ENCODE measurements around the gene CABLES2.
"Not testable (repeated sequence)": the region's sequence is repeated elsewhere in the genome, so short reads cannot be mapped to it uniquely, and the experiment has no call there.

The CABLES2 gene

DNA sequence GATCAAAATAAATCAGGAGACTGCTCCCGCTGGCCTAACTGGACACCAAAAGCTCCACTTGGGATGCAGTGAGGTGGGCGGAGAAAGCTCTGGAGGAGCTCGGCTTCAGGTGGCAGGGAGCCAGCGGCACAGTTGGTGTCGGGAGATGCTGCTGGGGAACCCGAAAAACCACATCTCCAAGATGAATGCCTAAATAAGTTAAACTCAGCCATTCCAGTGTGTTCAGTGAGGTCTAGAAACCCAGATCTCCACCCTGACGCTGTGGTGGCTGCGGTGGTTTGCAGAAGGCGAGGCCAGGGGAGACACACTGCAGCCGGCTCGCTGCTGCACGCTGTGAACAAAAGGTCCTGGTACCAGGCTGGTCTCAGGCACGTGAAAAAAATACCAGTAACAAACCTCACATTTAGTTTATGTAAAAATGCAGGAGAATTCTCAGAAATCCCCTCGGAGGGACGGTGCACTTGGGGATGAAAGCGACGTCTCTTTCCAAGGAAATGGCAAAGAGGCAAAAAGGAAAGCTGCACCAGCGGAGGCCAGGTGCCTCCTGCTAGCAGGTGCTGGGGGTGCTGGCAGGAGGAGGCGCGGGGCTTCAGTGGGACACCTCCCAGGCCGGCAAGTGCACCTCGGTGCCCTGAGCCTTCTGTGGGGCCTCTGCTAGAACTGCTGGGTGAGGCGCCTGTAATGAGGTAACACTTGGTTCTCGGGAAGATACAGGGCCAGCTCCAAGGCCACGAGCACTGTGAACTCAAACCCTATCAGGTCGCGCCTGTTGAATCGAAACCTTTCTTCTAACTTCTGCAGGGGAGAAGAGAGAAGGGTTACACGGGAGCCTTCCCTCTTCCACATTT is 16.5 kb downstream of the CABLES2 start:
- no peak for DNase-seq (ENCODE audit: low spot score)

DNA sequence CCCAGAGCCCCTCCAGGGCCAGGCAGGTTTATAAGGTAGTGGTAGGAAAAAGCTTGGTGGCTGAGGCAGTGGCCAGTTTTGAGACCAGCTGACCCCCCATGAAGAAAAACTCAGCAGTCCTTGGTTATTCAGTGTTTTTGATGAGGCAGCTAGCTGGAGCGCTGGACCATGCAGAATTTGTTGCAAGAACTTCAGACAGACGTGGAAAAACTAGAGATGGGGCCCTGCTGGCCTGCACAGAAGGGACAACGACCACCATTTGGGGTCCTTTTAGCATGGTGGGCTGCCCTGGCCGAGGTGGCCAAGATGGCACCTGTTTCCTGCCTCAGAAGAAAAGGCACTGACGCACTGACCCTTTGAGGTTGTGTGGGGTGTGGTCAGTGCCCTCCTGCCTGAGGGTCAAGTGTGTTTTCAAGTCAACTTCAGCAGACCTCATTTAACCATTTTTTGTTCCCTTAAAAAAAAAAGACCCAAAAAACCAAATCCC is 17.4 kb downstream of the CABLES2 start:
- DNase-seq (ENCODE audit: low spot score), result no peak

DNA sequence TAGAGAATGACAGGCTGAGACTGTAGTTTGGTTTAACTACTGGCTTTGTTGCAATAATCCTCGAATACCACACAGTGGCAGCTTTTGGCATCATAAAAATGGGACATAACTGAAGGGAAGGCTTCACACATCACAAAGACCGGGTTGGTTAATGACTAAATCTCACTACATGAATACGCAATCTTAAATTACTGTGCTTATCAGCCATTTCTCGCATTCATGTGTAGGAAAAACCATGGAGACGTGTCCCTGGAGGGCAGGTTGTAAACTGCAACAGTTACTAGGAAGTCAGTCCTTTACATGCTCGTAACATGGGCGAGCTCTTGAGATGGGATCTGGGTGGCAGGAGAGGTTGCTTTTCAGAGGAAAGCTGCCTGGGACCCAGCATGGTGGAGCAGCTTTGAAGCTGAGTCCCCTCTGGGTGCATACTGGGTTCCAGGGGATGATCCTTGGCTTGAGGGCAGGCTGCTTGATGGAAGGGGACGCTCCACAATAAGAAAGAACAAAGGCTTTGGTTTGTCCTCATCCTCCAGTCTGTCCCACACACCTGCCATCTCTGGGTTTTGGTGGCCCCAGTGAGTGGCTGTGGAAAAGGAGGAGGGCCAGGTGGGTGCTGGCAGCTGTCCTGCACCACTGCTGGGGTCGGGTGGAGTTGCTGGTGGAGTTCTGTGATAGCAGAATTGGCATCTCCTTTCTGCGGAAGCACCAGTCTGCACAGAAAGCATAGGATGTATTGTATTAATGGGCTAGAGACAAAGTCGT is 18.1 kb downstream of the CABLES2 start:
- no peak for DNase-seq (ENCODE audit: low spot score)

DNA sequence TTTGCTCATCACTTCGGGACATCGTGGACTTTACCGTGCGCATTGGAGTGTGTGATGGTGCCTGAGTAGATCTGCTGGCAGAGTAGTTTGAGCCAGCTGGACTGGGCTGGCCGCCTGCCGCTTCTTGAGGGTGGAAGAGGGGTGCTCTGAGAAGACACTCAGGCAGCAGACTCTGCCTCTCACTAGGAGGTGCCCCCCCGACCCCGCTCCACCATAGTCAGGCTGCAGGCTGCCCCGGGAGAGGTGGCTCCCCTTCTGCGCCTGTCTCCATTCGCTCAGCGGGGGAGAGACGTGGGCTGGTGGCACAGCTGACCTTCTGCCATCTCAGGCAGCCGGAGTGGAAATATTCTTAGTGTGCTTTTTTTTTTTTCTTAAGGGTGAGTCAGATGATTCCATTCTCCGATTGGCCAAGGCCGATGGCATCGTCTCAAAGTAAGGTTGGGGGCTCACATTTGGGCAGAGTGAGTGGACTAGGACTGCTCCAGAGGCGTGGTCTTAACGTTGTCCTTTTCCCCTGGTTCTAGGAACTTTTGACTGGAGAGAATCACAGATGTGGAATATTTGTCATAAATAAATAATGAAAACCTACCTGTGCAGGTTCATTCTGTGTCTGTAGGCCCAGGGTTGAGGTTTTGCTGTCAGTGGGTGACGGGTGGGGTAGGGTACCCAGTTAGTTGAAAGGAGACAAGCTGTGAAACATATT is 19.0 kb downstream of the CABLES2 start:
- peak; percentile 84 for DNase-seq (ENCODE audit: low spot score)

DNA sequence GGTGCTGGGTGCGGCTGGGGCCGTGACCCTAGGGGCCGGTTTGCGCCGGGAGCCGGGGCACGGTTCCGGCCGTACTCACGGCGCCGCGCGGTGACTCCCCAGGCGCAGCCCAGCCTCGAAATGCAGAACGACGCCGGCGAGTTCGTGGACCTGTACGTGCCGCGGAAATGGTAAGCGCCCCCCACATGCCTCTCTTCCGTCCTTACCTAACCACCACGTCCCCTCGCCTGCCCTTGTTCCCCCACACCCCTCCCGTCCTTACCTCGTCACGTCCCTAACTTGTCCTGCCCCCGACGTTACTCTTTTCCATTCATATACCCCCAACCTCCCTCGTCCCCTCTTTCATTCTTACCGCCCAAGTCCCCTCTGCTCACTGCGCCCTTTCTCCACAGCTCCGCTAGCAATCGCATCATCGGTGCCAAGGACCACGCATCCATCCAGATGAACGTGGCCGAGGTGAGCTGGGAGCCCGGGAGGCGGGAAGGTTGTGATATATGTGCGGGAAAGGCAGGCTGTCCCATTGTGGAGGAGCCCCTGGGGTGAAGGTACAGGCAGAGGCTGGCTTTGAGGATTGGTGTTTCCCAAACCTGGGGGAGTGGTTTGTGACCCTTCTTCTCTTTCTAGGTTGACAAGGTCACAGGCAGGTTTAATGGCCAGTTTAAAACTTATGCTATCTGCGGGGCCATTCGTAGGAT is 19.7 kb downstream of the CABLES2 start:
- DNase-seq (ENCODE audit: low spot score), result no peak

DNA sequence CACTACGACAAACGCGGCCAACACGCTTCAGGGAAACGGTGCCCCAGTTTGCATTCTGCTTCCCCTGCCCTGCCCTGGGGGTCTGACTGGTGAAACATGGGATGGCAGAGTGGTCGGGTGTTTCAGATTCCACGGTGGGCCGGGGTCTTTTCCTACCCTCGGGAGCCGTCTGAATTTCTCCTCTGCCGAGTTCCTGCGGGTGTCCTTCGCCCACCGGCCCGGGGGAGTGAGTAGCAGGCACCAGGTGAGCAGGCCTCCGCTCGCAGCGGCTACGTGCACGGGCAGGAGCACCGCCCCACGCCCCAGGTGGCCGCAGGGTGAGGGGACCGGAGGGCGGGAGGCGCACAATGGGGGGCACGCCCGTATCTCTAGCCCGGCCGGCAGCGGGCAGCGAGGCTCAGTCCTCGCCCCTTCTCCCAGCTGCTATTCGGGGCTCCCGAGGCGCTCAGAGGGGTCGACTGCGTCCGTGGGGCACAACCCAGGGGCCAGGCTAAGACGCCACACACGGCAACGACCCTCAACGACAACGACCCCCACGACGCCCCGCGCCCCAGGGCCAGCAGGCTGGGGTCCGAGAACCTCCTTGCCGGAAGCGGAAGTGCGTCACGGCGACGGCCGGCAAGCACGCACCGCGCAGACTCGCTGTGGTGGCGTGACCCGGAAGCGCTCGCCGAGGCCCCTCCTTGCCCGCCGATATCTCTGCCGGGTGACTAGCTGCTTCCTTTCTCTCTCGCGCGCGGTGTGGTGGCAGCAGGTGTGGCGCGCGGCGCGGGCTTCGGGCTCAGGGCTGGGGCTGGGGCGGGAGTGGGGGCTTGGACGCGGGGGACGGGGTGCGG is 20.5 kb downstream of the CABLES2 start, which contains the start of gene RPS21:
RPS21 (plus strand) TSS at position 721 of the 836 bp plus-strand sequence. CDS start 236 bp downstream, outside the sequence.
- DNase-seq (ENCODE audit: low spot score), result peak; percentile 96

DNA sequence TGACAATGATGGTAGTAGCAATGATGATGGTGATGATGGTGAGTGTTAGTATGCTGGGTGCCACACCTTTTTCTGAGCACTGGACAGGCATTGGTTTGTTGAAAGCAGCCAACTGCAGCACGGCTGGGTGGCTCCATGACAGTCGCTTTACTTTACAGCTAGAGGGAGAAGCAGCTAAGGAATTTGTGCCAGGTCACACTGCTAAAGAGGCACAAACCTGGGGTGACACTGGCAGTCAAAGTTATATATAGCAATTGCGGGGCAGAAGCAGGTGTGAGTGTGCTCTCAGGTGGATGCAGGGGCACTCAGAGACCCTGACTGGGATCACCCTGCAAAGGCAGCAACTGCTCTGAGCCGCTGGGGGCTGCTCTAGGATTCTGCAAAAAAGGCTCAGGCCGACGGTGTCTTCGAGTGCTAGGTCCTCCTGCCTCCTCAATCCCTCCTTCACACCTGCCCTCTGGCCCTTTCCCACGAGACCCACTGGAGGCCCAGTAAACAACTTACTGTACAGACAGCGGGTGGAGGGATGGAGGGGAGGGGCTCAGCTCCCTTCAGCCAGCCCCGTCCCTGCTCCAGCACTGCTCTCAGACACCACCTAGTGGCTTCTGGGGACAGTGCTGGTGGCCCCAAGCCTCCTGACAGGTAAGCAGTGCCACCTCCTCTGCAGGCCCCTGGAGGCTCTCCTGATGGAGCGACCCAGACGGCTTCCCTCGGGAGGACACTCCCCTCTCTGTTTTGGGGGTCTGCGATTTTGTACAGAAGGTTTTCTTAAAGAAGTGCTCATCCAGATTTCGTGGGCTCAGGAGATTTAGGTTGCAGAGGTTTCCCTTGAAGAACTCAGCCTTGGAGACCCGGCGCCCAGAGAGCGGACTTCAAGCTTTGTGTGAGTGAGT is 24.5 kb downstream of the CABLES2 start:
- peak; percentile 83 for DNase-seq (ENCODE audit: low spot score)

DNA sequence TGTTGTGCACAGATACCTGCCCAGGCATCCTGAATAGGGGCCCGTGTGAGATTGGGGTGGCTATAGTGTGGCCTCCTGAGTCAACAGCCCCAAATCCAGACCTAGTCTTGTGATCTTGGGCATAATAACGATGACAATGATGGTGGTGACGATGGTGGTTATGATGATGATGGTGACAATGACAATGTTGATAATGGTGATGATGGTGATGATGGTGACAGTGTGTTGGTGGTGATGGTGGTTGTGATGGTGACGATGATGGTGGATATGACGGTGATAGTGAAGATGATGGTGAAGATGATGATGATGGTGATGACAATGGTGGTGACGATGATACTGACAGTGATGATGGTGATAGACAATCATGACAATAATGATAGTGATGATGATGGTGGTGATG is 25.2 kb downstream of the CABLES2 start:
- DNase-seq (ENCODE audit: low spot score), result no peak

DNA sequence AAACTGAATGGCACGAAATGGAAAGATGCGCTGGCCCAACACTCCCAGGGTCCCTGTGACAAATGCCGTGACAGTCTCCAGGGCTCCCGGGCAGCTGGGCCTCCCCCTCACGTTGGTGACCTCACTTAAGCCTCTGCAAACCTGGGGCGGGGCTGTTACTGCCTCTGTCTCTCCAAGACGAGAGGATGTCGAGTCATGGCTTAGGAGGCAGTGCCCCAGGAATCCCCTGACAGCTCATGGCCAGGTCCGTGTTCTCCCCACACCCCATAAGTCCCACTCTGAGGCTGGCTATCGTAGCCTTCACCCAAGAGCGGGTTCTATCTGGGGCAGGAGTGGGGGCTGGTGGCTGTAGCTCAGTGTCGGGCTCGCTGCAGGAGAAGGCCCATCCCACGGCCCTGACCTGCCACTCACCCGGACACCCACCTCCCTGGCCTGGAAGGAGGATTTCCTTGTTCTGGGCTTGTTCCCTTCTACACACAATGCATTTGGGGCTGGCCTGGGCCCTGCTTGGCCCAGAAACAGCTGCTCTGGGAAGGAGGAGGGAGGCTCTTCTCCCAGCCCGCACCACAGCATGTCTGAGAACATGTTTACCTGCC is 25.8 kb downstream of the CABLES2 start:
- no peak for DNase-seq (ENCODE audit: low spot score)

DNA sequence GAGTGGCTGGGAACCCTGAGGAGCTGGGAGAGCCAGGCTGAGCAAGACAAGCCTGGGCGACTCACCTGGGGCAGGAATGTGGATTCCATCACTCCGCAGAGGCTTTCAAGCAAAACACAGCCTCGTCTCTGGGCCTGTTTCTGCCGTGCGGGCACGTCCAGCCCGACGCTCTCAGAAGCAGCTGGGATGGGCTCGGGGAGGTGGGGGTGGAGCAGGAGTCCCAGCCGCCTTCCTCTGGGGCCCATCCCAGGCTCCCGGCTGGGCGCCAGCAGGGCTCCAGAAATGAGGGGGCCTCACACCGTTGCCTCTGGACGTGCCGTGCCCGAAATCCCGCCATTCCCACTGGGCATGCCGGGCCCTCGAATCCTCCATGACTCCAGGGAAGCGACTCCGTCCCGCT is 28.9 kb downstream of the CABLES2 start:
- DNase-seq (ENCODE audit: low spot score), result no peak

DNA sequence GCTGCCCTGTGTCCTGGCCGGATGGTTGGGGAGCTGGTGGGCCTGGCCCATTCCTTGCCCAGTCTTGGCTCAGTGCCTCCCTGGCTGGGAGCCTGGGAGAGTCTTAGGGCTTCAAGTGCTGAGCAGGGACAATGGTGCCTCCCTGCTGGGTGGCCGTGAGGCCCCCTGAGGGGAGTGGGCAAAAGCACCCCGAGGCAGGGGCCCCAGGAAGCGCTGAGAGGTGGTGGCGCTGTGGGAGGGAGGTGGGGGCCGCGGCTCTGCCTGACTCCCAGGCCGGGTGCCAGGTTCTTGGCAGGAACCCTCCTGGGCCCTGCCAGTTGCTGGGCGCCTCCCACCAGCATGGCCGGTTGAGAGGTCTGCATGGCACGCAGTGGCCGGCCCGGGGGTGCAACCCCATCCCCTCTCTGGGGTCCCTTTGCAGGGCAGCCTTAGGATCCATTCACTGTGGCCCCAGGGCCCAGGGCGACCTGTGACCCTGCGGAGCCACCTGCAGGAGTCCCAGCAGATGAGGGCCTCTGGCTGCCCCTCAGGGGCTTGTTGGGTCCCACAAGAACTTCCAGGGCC is 29.4 kb downstream of the CABLES2 start:
- DNase-seq (ENCODE audit: low spot score), result no peak

DNA sequence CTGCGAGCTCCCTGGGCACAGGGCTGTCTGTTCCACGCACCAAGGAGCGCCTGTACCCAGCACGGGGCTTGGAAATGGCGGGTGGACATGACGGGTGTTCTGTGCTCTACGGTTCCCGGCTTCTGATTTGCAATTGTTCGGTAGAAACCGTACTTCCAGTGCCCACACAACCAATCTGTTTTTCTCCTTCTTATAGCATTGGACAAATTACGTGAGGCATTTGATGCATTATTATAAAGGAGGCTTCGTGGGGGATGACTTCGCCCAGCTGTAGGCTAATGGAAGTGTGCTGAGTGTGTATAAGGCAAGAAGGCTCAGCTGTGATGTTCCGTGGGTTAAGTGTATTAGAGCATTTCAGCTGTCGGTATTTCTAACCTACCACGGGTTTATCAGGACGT is 30.0 kb downstream of the CABLES2 start:
- DNase-seq (ENCODE audit: low spot score), result no peak

DNA sequence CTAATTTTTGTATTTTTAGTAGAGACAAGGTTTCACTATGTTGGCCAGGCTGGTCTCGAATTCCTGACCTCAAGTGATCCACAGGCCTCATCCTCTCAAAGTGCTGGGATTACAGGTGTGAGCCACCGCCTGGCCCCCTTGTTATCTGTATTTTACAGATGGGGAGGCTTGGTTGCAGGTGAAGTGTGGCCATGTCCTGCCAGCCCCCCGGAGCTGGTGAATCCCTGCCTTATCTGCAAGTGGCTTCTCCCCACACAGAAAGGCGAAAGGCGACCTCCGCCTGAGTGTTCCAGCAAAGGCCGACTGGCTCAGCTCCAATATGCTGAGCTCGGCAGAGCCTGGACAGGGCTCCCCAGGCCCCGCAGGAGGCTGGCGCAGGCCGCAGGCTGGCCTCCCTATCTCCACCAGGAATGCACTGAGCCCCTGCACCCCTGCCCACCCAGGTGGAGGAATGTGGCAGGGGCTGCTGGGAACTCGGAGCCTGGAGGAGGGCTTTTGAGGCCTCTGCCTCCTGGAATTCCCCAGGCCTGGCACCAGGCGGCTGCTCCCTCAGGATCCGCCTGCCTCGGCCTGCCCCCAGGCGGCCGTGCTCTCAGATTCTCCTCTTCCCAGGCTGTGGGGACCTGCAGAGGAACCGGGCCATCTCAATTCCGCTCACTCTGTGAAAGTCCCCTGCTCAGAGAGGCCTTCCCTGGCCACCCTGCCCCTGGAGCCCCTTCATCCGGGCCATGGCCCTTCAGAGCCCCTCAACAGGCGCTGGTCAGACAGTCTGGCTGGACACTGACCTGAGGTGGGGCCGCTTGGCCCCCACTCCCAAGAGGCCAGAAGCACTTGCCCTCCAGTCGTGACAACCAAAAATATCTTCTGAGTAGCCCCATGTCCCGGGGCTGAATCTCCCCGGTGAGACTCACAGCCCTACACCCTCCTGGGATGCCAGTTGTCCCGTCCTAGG is 30.7 kb downstream of the CABLES2 start:
- no peak for DNase-seq (ENCODE audit: low spot score)

DNA sequence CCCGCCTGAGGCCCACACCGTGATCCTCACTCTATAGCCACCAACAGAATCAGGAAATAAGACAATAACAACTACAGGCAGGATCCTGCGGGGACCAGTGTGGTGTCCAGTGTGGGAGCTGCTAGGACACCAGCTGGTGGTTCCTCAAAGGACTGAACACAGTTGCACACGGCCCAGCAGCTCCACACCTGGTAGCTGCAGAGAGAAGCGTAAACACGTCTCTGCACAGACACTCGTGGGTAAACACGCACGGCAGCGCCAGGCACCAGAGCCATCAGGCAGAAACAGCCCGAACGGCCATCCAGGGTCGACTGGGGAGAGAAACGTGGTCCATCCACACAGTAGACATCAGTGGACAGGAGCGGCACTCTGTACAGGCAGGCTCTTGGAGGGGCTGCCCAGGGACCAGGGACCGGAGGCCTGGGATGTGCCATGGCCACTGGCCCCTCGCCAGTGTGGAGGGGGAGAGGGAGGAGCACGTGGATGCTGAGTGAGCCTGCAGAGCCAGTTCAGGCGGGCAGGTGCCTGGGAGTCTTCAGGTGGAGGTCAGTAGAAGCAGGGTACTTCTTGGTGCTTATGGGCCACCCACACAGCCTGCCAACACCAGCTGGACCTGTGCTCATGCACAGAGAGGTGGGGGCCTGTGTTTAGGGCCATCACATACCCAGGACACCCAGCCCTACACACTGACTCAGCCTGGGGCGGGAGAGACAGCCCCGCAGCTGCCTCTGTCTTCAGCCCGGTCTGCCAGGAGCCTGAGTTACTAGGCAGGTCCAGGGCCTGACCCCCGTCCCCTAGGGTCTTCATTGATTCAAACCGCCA is 32.5 kb downstream of the CABLES2 start:
- DNase-seq (ENCODE audit: low spot score), result no peak

DNA sequence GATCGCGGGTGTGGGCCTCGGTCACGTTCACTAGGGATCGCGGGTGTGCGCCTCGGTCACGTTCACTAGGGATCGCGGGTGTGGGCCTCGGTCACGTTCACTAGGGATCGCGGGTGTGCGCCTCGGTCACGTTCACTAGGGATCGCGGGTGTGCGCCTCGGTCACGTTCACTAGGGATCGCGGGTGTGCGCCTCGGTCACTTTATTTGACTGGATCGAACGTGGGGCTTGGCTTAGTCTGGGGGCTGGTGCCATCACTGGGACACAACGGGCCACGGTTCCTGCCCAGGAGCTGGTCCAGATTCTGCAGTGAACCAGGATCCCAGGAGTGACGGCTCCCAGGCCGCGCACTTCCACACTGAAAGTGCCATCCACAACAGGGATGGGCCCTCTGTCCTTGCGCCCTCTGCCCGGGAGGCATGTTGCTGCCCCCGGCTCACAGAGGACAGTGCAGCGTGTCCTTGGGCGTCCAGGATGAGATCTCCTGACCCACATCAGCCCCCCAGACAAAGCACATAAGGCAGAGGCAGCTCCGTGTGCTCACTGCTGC is 33.4 kb downstream of the CABLES2 start:
- DNase-seq (ENCODE audit: low spot score), result not testable (repeated sequence)

All from RKO (cell line).